Brain microvascular endothelial cell (primary cell): ENCODE results near the gene NRXN3.

Experiments used
- DNase-seq: peaks from one replicate; pipeline ENCODE4 v3.0.0-alpha.2; 2020
- H3K27ac ChIP-seq: fragments of 250-450 bp; sonication (Bioruptor Pico); 2 replicates; pipeline ENCODE4 v1.5.1; 2020; ENCODE audit warnings: mild to moderate bottlenecking, moderate library complexity
- H3K27me3 ChIP-seq: fragments of 250-450 bp; sonication (Bioruptor Pico); replicated peaks from 2 replicates; pipeline ENCODE4 v1.5.1; 2020; ENCODE audit warnings: mild to moderate bottlenecking
- H3K36me3 ChIP-seq: fragments of 250-450 bp; sonication (Bioruptor Pico); replicated peaks from 2 replicates; pipeline ENCODE4 v1.5.1; 2020; ENCODE audit warnings: mild to moderate bottlenecking
- H3K4me3 ChIP-seq: 2 replicates; pipeline ENCODE4 v1.5.1; 2011; ENCODE audit warnings: low read depth, mild to moderate bottlenecking, control low read depth, low read length, moderate library complexity
- CTCF ChIP-seq: IDR thresholded peaks from 2 replicates; pipeline ENCODE4 v1.5.1; 2011; ENCODE audit warnings: low read depth, mild to moderate bottlenecking, moderate library complexity, low read length, control low read depth, inconsistent platforms; ENCODE audit errors: missing control alignments
- in situ Hi-C: cut with HindIII; loops from 2 replicates; pipeline ENCODE4 v1.10.0; 2017; ENCODE audit warnings: low sequenced_read_pairs, low pct_ligation_motif_present

The NRXN3 gene

GRCh38 chr14:79417961-79418360, 1247.8 kb downstream of the NRXN3 start:
- Histone ChIP-seq H3K27me3 (no peaks in the 10 kb centered on the region), H3K36me3 (no peaks in the 10 kb centered on the region), H3K27ac (no peak overlapping the region), H3K4me3 (no peak overlapping the region)
- TF ChIP-seq CTCF, result no peak
- DNase-seq, result no peak
- in situ Hi-C loops, result no loop called here

DNA sequence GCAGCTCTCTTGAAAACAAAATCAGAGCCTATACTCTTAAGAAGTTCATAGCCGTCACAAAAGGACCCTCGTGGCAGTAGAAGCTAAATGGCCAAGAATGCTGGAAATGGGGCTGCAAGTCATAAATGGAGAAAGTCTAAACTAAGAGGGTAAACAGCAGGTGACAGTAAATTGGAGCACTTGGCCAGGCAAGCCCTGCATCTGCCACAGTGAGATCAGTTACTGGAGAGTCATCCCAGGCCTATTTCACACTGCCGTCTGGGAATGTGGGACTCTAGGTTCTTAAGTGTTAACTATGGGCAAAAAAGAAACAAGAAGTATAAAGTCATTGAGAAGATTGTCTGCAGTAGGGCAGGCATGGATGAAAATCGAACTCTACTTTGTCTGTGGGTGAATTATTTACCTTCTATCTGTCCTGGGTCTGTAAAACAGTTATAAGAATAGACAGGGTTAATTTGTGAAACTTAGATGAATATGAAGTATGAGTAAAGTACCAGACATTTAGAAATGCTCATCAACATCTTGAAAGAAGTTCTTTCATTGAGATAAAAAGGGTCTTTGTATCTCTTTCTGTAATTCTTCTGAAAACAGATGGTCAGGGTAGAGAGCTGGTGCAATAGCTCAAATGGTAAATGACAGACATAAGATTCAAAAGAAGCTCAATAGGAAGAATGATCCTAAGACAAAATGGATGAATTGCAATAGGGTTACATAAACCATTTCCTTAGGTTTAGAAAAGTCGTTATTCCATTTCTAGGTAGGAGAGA, 1248.7 kb downstream of the NRXN3 start:
- H3K27me3 ChIP-seq, result no peaks in the 10 kb centered on the region
- in situ Hi-C loops, result no loop called here
- no peak overlapping the region for H3K27ac ChIP-seq
- H3K36me3 ChIP-seq, result no peaks in the 10 kb centered on the region
- no peak for DNase-seq
- no peak for TF ChIP-seq CTCF
- H3K4me3 ChIP-seq, result no peak overlapping the region

GRCh38 chr14:79419571-79420327, 1249.6 kb downstream of the NRXN3 start:
- no peak overlapping the region for H3K4me3 ChIP-seq
- TF ChIP-seq CTCF, result no peak
- no peak overlapping the region for H3K27ac ChIP-seq
- in situ Hi-C loops, result no loop called here
- no peak for DNase-seq
- no peaks in the 10 kb centered on the region for H3K27me3 ChIP-seq
- no peaks in the 10 kb centered on the region for H3K36me3 ChIP-seq

DNA sequence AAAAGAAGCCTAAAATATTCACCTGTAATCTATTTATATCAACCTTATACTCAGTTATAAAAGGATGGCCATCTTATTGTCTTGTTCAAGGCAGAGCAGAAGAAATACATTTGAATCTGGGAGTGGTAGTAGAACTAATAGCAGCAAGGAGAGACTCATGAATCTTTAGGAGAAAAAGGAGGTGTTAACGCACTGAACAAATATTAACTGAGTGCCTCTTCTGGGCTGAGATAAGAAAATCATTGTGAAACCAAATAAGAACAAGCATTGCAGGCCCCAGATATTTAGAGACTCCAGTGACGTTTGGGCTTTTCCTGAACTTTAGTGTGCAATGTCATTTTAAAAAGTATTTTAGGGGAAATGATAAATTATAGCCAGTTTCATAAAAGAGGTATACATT, 1250.6 kb downstream of the NRXN3 start:
- no peak for TF ChIP-seq CTCF
- DNase-seq, result no peak
- Histone ChIP-seq H3K4me3 (no peak overlapping the region), H3K27me3 (no peaks in the 10 kb centered on the region), H3K36me3 (no peaks in the 10 kb centered on the region), H3K27ac (no peak overlapping the region)
- in situ Hi-C loops, result no loop called here

DNA sequence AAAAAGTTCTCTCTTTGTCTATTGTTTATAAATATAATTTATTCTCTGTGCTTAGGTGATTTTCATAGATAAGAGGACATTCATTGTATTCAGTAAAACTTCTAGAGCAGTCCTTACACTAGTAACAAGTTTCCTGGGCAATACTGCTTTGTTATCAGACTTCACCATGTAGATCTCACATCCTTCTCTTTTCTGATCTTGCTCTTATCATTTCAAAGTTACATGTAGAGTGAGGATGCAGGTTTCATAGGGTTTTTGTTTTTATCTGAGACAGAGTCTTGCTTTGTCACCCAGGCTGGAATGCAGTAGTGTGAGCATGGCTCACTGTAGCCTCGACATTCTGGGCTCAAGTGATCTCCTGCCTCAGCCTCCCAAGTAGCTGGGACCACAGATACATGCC, 1251.6 kb downstream of the NRXN3 start:
- in situ Hi-C loops, result no loop called here
- no peak for TF ChIP-seq CTCF
- Histone ChIP-seq H3K36me3 (no peaks in the 10 kb centered on the region), H3K27ac (no peak overlapping the region), H3K4me3 (no peak overlapping the region), H3K27me3 (no peaks in the 10 kb centered on the region)
- DNase-seq, result no peak
